OCI-LY7 (cell line): ENCODE measurements around the gene PDZD2. TPM values are rescaled to one million over a fixed set of nuclear protein-coding genes. Genes with fewer than 3 reads are reported as not detected.

Experiments used
- BruUV-seq: library from RNA; stranded (reverse); fragments of 400-500 nt; replicated peaks from 2 replicates; lab custom pipeline; 2021; lab: Mats Ljungman, UMichigan
- CTCF ChIA-PET: fragments of 300-600 bp; sonication (Branson Sonifier 250); formaldehyde crosslinking; loops from one replicate; lab custom pipeline; 2022; ENCODE audit warnings: antibody characterized with exemption; ENCODE audit not compliant: unreplicated experiment; lab: Charles Lee
- POLR2A ChIA-PET: fragments of 300-600 bp; sonication (Branson Sonifier 250); formaldehyde crosslinking; loops from one replicate; lab custom pipeline; 2022; ENCODE audit warnings: antibody characterized with exemption; lab: Charles Lee
- DNase-seq: peaks from one replicate; pipeline ENCODE4 v3.0.0-alpha.2; 2015; ENCODE audit warnings: low spot score
- H2AFZ ChIP-seq: fragments of 200-600 bp; sonication (generic), shearing (Covaris generic); 2 replicates; pipeline ENCODE4 v1.6.1; 2014; ENCODE audit warnings: mild to moderate bottlenecking, antibody characterized with exemption, low read length, moderate library complexity
- H3K27ac ChIP-seq: fragments of 200-600 bp; sonication (generic); 2 replicates; pipeline ENCODE4 v1.5.1; 2014; ENCODE audit warnings: mixed run types, low read depth, mild to moderate bottlenecking, moderate library complexity, low read length, inconsistent platforms; ENCODE audit not compliant: poor library complexity, severe bottlenecking
- H3K36me3 ChIP-seq: fragments of 200-600 bp; sonication (generic); 2 replicates; pipeline ENCODE4 v1.6.1; 2014; ENCODE audit warnings: mild to moderate bottlenecking, antibody characterized with exemption, low read length, moderate library complexity, mixed read lengths; ENCODE audit not compliant: insufficient read depth
- H3K4me1 ChIP-seq: fragments of 200-600 bp; sonication (generic); 2 replicates; pipeline ENCODE4 v1.5.1; 2014; ENCODE audit warnings: mild to moderate bottlenecking, low read length; ENCODE audit not compliant: insufficient read depth, poor library complexity, severe bottlenecking
- H3K4me2 ChIP-seq: fragments of 200-600 bp; sonication (generic); 2 replicates; pipeline ENCODE4 v1.6.1; 2014; ENCODE audit warnings: mild to moderate bottlenecking, low read length
- H3K4me3 ChIP-seq: fragments of 200-600 bp; sonication (generic); 2 replicates; pipeline ENCODE4 v1.5.1; 2014; ENCODE audit warnings: mild to moderate bottlenecking, low read depth, low read length; ENCODE audit not compliant: poor library complexity, severe bottlenecking
- H3K79me2 ChIP-seq: fragments of 200-600 bp; sonication (generic); 2 replicates; pipeline ENCODE4 v1.6.1; 2016; ENCODE audit warnings: low read depth, mild to moderate bottlenecking, low read length, moderate library complexity, mixed read lengths; ENCODE audit not compliant: insufficient read depth
- H3K9me2 ChIP-seq: fragments of 200-600 bp; sonication (generic); 2 replicates; pipeline ENCODE4 v1.6.1; 2016; ENCODE audit warnings: mild to moderate bottlenecking, low read length, mixed read lengths; ENCODE audit not compliant: insufficient read depth
- H3K9me3 ChIP-seq: fragments of 200-600 bp; sonication (generic); 2 replicates; pipeline ENCODE4 v1.6.1; 2014; ENCODE audit warnings: mild to moderate bottlenecking, mixed run types, low read length, mixed read lengths
- H4K20me1 ChIP-seq: fragments of 200-600 bp; sonication (generic); 2 replicates; pipeline ENCODE4 v1.6.1; 2014; ENCODE audit warnings: mild to moderate bottlenecking, antibody characterized with exemption, low read length, moderate library complexity, mixed read lengths; ENCODE audit not compliant: insufficient read depth
- CTCF ChIP-seq: fragments of 200-600 bp; sonication (generic); conservative IDR thresholded peaks from 2 replicates; pipeline ENCODE4 v1.5.1; 2014; ENCODE audit warnings: mild to moderate bottlenecking, antibody characterized with exemption, low read length, moderate library complexity, mixed read lengths
- EZH2phosphoT487 ChIP-seq: fragments of 200-600 bp; sonication (generic); IDR thresholded peaks from 2 replicates; pipeline ENCODE4 v1.6.1; 2018; ENCODE audit warnings: low read depth, borderline replicate concordance, mild to moderate bottlenecking, mixed run types, antibody characterized with exemption, low read length, moderate library complexity, mixed read lengths
- intact Hi-C: fragments of 100-400 bp; cut with micrococcal nuclease; formaldehyde crosslinking; loops from one replicate; pipeline ENCODE4 v1.10.0; 2022; ENCODE audit not compliant: unreplicated experiment
- total RNA-seq, 2 experiments: library from RNA; depleted of rRNA in 1 of 2; stranded (reverse); fragments of >200 nt in 1 of 2; shearing (Covaris generic) in 1 of 2; gene quantifications; 2 replicates each; pipeline ENCODE4 v1.2.3, GENCODE V29; 2014 to 2022

Gene PDZD2
- total RNA-seq, 2 experiments from 2014 or later, result 8.6 to 10.6 TPM

GRCh38 chr5:31847354-31847753, 208.4 kb downstream of the PDZD2 start:
- Histone ChIP-seq H3K36me3 (no peaks in the 10 kb centered on the region), H3K9me3 (no peaks in the 10 kb centered on the region), H3K9me2 (no peaks in the 10 kb centered on the region), H2AFZ (no peak overlapping the region), H4K20me1 (no peaks in the 10 kb centered on the region), H3K27ac (no peak overlapping the region), H3K4me2 (no peak overlapping the region), H3K4me3 (no peak overlapping the region), H3K4me1 (no peaks in the 10 kb centered on the region), H3K79me2 (no peaks in the 10 kb centered on the region)
- CTCF ChIA-PET, result no interaction called here
- BruUV-seq, result no TSS peak
- intact Hi-C loops, result no loop called here
- POLR2A ChIA-PET, result interaction anchor here (0.9 kb wide), 1 partner anchor 9 kb away, joined by 3 read pairs; no protein-coding TSS in a partner anchor
- no peak for DNase-seq
- TF ChIP-seq CTCF, result no peak
- no peak for TF ChIP-seq EZH2phosphoT487

GRCh38 chr5:31850981-31851689, 212.2 kb downstream of the PDZD2 start:
- Histone ChIP-seq H2AFZ (no peak overlapping the region), H3K4me1 (no peaks in the 10 kb centered on the region), H3K4me2 (no peak overlapping the region), H3K79me2 (no peaks in the 10 kb centered on the region), H3K27ac (no peak overlapping the region), H3K9me3 (no peaks in the 10 kb centered on the region), H3K4me3 (no peak overlapping the region), H4K20me1 (no peaks in the 10 kb centered on the region), H3K9me2 (no peaks in the 10 kb centered on the region), H3K36me3 (no peaks in the 10 kb centered on the region)
- POLR2A ChIA-PET, result interaction anchor here (0.5 to 0.7 kb wide), 3 partner anchors 27 to 593 kb away, joined by 4 to 9 read pairs (median 5); no protein-coding TSS in a partner anchor
- TF ChIP-seq CTCF (no peak), EZH2phosphoT487 (no peak)
- DNase-seq, result no peak
- intact Hi-C loops, result no loop called here
- BruUV-seq, result no TSS peak
- CTCF ChIA-PET, result no interaction called here
